ENCODE results near the gene ACO2.

DNA sequence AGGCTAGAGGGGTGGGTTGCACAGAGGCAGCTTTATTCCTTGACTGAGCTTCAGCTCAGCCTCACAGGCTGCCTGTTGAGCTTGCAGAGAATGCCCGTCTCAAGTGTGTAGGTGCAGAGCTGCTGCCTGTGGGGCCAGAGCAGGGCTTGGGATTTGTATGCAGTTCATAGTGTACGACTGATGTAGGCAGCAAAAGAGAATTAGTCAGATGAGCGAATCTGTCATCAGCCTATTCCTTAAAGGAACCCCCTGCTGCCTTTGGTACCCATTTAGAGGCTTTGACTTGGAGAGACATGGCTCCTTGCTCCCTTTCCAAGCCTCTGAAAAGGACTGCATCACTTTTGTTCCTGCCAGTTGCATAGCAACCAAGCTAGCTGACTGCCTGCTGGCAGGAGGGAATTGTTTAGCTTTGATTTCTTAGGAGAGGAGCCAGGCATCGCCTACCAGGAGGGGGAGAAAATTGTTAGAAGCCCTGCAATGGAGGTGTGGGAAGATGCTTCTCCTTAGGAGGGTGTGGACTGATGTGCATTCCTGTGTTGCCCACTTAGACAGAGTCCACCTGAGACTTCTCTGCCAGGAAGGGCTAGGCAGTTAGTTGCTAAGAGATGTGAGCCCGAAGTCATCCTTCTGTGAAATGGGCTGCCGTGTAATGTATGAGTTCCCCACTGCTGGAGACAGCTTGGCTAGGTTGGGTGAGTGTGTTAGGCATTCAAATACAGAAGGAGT is 10.9 kb downstream of the ACO2 start:
- TF ChIP-seq, protein P1, sequence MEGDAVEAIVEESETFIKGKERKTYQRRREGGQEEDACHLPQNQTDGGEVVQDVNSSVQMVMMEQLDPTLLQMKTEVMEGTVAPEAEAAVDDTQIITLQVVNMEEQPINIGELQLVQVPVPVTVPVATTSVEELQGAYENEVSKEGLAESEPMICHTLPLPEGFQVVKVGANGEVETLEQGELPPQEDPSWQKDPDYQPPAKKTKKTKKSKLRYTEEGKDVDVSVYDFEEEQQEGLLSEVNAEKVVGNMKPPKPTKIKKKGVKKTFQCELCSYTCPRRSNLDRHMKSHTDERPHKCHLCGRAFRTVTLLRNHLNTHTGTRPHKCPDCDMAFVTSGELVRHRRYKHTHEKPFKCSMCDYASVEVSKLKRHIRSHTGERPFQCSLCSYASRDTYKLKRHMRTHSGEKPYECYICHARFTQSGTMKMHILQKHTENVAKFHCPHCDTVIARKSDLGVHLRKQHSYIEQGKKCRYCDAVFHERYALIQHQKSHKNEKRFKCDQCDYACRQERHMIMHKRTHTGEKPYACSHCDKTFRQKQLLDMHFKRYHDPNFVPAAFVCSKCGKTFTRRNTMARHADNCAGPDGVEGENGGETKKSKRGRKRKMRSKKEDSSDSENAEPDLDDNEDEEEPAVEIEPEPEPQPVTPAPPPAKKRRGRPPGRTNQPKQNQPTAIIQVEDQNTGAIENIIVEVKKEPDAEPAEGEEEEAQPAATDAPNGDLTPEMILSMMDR (conservative IDR thresholded peaks at IDR 0.05), result no peak
- no peak for TF ChIP-seq EZH2 (IDR thresholded peaks at IDR 0.05; ENCODE audit: low read depth)
